ENCODE results near the gene MIB2. TPM values are rescaled to one million over a fixed set of nuclear protein-coding genes. Genes with fewer than 3 reads are reported as not detected.

MIB2 gene
- total RNA-seq, 1 donor: 23.1 TPM

DNA sequence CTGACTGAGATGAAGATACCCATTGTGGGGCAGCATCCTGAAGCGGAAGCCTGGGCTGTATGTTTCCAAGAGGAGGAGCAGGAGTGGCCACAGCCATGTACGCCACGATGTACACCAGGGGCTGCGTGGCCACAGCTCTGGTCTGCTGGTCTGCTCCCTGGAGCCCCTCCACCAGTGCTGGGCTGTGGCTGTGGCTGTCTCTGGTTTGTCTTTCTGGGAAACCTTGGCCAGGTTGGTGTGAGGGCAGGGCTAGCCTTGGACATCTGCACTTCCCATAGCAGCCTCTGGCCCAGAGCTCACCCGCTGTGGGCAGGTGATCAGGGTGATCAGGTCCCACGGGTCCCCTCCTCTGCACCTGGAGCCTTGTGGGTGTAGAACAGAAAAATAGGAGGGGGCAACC is 2.6 kb downstream of the MIB2 start:
- no peaks in the 10 kb centered on the region for H3K9me3 ChIP-seq (ENCODE audit: low read depth, low read length)
- peaks cover 27% of the 10 kb centered on the region for H3K4me1 ChIP-seq (ENCODE audit: insufficient read depth, low read length)
- no peak overlapping the region for H3K4me3 ChIP-seq (ENCODE audit: low read length)
- H3K27me3 ChIP-seq (ENCODE audit: insufficient read depth, low read length): no peaks in the 10 kb centered on the region

DNA sequence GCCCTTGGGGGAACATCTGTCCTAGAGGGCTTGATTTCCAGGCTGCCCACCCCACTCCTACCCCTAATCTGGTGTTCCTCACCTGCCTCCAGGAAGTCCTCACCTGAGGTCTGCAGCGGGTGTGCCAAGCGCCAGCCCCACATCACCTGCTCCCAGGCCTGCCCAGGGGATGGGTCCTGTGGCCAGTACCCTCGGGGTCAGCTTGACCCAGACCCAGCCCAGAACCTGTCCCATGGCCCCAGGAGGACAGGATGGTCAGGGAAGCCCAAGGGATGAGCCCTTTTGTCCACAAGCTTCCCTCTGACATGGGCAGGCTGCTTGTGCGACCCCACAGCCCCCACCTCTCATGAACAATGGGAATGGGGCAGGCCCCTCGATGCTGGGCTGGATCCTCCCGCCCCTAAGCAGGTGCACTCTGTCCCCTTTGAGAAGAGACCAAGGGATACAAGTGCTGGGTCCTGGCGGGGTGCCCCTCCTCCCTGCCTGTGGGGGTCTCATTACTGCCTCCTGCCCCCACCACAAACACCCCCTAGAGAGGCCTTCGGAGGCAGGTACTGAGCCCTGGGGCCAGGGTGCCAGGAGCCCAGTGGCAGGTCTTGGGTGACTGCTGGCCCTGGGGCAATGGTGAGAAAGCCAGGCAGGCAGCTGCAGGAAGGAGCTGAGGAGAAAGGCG is 3.2 kb downstream of the MIB2 start:
- Histone ChIP-seq H3K9me3 (ENCODE audit: low read depth, low read length) (no peaks in the 10 kb centered on the region), H3K4me1 (ENCODE audit: insufficient read depth, low read length) (peaks cover 25% of the 10 kb centered on the region), H3K27me3 (ENCODE audit: insufficient read depth, low read length) (no peaks in the 10 kb centered on the region), H3K4me3 (ENCODE audit: low read length) (no peak overlapping the region)

DNA sequence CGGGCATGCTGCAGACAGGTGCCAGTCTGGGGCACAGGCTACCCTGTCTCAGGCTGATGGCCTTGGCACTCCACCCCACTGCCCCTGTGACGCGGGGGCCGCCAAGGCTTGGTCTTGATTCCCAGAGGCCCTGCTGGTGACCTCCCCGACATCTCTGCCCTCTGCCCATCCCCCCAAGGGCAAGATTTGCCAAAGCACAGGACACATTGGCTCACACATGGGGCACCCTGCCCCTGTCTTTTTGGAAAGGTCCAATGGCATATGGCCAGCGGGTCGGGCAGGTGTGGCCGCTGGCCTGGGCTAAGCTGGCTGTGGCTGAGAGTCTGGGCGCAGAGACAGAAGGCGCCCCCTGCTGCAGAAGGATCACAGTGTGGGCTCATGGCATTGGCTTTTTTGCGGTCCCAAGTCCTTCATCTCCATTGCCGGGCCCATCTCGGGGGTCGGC is 4.6 kb downstream of the MIB2 start:
- H3K27me3 ChIP-seq (ENCODE audit: insufficient read depth, low read length): no peaks in the 10 kb centered on the region
- H3K4me1 ChIP-seq (ENCODE audit: insufficient read depth, low read length): peaks cover 11% of the 10 kb centered on the region
- H3K9me3 ChIP-seq (ENCODE audit: low read depth, low read length): no peaks in the 10 kb centered on the region
- no peak overlapping the region for H3K4me3 ChIP-seq (ENCODE audit: low read length)

DNA sequence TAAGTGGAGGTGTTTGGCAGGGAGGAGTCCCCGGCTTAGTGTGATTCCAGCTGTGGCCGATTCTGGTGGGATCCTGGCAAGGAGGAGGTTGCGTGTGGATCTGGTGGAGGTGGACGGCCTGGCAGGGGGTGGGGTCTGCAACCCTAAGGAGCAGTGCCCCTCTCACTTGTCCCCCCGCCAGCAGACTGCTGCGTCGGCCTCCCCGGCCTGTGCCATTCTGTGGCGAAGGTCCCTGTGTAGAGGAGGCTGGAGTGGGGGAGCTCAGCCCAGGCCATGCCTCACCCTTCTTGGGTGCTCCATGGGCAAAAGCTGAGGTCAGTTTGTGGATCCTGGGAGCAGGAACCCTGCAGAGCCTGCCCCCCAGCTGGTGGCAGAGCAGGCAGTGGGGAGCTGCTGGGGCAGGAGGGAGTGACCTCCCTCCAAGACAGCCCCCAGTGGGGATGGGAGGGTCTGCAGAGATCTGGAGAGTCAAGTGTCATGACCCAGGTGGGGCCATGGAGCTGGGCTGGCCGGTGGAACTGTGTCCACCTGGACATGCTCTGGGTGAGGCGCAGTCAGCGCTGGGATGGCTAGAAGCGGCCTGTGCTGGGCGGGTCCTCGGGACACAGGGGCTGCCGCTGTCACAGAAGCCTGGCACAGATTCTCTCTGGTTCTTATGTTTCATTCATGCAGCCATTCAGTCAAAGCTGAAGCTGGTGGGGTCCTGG is 5.3 kb downstream of the MIB2 start:
- Histone ChIP-seq H3K27me3 (ENCODE audit: insufficient read depth, low read length) (no peaks in the 10 kb centered on the region), H3K4me3 (ENCODE audit: low read length) (no peak overlapping the region), H3K9me3 (ENCODE audit: low read depth, low read length) (no peaks in the 10 kb centered on the region), H3K4me1 (ENCODE audit: insufficient read depth, low read length) (peaks cover 11% of the 10 kb centered on the region)

DNA sequence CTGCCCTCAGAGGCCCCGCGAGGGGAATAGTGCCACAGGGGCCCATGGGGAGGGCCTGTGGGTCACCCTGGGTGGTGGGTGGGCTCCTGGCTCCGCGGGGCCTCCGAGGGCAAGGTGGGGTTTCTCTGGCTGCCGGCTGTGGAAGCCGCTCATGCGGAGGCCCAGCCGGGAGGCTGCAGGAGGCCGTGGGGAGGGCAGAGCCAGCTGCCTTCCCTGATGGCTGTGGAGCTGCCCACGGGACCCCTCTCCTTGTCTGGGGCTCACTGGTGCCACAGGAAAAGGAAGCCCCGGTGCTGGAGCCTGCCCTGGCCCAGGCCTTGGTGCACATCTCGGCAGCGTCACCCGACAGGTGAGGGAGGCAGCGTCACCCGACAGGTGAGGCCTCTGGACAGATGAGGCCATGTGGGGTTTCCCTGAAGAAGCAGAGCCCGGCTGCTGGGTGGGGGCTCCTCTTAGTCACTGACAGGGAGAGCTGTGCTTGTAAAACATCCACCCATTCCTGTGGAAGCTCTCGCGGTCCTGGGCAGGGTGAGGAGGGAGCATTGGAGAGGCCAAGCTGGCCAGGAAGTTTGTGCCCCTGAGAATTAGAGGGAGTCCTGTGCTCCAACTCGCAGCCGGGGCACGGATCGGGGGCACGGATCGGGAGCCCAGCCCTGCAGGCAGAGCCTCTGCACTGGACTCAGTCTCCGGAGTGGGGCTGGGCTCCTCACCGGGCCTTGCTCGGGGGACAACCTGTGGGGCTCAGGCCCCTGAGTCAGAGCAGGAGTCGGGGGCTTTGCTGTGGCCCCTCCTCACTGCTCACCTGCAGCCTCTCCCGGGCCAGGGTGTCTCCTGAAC is 6.1 kb downstream of the MIB2 start:
- H3K9me3 ChIP-seq (ENCODE audit: low read depth, low read length): no peaks in the 10 kb centered on the region
- H3K4me3 ChIP-seq (ENCODE audit: low read length): no peak overlapping the region
- peaks cover 8% of the 10 kb centered on the region for H3K4me1 ChIP-seq (ENCODE audit: insufficient read depth, low read length)
- H3K27me3 ChIP-seq (ENCODE audit: insufficient read depth, low read length): no peaks in the 10 kb centered on the region

DNA sequence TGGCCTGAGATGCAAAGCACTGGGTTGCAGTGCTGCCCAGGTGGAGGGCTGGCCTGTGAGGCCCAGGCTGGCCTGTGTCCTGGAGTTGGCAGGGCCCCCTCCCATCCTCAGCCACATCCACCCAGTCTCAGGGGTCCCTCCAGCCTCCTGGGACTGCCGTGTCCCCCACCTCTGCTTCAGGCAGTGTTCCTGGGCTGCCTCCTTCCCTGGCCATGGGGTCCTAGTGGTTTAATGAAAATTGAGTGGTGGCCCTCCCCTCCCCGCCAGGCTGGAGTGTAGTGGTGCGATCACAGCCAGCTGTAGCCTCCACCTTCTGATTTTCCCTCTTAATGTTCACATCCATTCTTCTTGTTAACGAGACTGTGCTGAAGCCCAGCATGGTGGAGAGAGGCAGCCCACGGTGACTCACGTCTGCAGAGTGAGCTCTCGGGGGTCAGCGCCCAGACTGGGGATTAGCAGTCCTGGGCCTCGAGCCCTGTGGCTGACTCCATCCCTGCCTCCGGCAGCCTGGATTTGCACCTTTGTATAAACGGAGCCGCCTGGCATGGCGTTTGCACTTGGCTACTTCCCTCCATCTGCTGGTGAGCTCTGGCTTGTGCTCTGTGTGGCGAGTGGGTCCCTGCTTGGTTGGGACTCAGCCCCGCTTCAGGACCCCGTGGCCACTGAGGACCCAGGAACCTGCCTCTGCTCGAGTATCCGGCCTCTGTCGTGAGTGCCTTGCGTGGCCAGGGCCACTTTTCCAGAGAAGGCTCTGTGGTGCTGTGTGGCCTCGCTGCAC is 6.9 kb downstream of the MIB2 start:
- H3K4me3 ChIP-seq (ENCODE audit: low read length): no peak overlapping the region
- no peaks in the 10 kb centered on the region for H3K4me1 ChIP-seq (ENCODE audit: insufficient read depth, low read length)
- H3K9me3 ChIP-seq (ENCODE audit: low read depth, low read length): no peaks in the 10 kb centered on the region
- no peaks in the 10 kb centered on the region for H3K27me3 ChIP-seq (ENCODE audit: insufficient read depth, low read length)

DNA sequence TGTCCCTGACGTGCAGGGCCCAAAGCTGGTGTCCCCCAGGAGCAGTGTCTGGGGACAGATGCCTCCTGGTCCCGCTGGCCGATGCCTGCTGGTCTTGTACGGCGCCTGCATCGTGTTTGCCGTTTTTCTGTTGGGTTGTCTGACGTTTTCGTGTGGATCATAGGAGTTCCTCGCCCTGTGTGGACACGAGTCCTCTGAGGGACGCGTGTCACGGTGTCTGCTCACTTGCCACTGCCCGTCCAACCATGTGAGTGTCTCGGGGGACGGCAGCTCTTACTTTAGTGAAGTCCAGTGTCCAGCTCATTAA is 7.4 kb downstream of the MIB2 start:
- no peaks in the 10 kb centered on the region for H3K27me3 ChIP-seq (ENCODE audit: insufficient read depth, low read length)
- no peaks in the 10 kb centered on the region for H3K9me3 ChIP-seq (ENCODE audit: low read depth, low read length)
- no peaks in the 10 kb centered on the region for H3K4me1 ChIP-seq (ENCODE audit: insufficient read depth, low read length)
- H3K4me3 ChIP-seq (ENCODE audit: low read length): no peak overlapping the region

DNA sequence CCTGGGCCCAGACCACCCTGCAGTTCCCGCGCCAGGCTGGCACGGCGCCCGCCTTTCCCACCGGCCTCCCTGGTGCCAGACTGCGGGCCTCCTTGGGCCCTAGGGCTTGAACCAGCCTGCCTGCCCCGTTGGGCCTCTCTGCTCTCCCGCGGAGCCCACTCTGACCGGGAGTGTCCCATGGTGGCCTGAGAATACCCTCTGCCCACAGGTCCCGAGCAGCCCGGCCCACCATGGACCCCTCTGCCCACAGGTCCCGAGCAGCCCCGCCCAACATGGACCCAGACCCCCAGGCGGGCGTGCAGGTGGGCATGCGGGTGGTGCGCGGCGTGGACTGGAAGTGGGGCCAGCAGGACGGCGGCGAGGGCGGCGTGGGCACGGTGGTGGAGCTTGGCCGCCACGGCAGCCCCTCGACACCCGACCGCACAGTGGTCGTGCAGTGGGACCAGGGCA is 7.9 kb downstream of the MIB2 start:
- H3K27me3 ChIP-seq (ENCODE audit: insufficient read depth, low read length): no peaks in the 10 kb centered on the region

DNA sequence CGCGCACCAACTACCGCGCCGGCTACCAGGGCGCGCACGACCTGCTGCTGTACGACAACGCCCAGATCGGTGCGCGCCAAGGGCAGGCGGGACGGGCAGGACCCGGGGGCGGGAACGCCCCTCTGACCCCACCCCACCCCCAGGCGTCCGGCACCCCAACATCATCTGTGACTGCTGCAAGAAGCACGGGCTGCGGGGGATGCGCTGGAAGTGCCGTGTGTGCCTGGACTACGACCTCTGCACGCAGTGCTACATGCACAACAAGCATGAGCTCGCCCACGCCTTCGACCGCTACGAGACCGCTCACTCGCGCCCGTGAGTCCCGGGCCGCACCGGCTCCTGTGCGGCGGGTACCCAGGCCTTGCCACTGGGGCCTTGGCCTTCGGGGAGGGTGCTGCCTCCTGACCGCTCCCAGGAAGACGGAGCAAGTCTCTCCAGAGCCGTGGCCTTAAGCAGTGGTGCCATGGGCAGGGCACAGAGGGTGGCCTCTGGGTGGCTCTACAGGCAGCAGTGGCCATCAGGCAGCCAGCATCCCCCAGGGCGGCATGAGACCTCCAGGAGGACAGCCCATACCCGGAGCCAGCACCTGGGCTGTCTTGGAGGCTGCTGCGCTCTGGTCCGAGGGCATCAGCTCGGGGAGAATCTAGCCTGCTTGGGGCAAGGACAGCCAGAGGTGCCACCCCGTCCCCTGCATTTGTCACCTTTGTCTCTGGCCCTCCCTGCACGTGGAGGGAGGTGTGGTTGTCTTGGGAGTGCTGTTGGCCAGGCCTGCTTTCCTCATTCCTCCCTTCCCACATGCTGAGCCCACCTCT is 8.5 kb downstream of the MIB2 start:
- H3K27me3 ChIP-seq (ENCODE audit: insufficient read depth, low read length): no peaks in the 10 kb centered on the region
- no peaks in the 10 kb centered on the region for H3K9me3 ChIP-seq (ENCODE audit: low read depth, low read length)
- no peaks in the 10 kb centered on the region for H3K4me1 ChIP-seq (ENCODE audit: insufficient read depth, low read length)
- no peak overlapping the region for H3K4me3 ChIP-seq (ENCODE audit: low read length)

More for the DNA sequence above, 7.9 kb downstream of the MIB2 start:
- Histone ChIP-seq H3K4me3 (ENCODE audit: low read length) (no peak overlapping the region), H3K4me1 (ENCODE audit: insufficient read depth, low read length) (no peaks in the 10 kb centered on the region), H3K9me3 (ENCODE audit: low read depth, low read length) (no peaks in the 10 kb centered on the region)

DNA sequence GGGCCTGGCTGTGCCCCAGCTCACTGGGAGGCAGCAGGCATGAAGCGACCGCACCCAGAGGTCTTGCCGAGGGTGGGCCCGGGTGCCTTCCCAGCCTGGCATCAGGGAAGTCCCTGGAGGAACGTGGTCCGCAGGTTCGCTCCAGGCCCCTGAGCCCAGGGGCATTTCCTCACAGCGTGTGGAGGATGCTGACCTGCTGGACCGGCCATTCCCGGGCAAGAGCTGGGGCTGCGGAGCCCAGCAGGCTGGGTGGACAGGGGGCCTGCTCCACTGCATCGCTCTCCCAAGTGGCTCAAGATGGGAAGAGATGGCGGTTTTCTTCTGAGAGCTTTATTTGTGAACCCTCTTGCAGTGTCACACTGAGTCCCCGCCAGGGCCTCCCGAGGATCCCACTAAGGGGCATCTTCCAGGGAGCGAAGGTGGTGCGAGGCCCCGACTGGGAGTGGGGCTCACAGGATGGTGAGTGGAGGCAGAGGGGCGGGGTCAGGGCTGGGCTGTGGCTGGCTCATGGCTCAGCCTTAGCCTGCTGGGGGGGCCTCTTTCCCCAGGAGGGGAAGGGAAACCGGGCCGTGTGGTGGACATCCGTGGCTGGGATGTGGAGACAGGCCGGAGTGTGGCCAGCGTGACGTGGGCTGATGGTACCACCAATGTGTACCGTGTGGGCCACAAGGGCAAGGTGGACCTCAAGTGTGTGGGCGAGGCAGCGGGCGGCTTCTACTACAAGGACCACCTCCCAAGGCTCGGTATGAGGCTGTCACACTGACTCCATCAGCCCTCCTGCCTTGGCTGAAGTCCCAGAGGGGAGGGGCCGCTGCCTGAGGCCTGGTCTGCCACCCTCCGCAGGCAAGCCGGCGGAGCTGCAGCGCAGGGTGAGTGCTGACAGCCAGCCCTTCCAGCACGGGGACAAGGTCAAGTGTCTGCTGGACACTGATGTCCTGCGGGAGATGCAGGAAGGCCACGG is 9.4 kb downstream of the MIB2 start:
- H3K4me1 ChIP-seq (ENCODE audit: insufficient read depth, low read length): no peaks in the 10 kb centered on the region
- H3K4me3 ChIP-seq (ENCODE audit: low read length): no peak overlapping the region
- no peaks in the 10 kb centered on the region for H3K9me3 ChIP-seq (ENCODE audit: low read depth, low read length)
- no peaks in the 10 kb centered on the region for H3K27me3 ChIP-seq (ENCODE audit: insufficient read depth, low read length)

DNA sequence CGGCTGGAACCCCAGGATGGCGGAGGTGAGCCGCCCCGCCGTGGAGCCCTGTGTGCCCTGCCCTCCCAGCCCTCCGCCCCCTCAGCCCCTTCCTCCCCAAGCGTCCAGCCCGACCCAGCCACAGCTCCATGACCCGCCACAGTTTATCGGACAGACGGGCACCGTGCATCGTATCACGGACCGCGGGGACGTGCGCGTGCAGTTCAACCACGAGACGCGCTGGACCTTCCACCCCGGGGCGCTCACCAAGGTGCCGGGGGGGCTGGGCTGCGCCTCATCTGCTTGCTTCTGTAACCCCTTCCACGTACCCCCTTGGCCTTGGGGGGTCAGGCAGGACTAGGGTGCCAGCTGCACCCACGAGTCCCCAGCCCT is 10.1 kb downstream of the MIB2 start:
- H3K4me3 ChIP-seq (ENCODE audit: low read length): no peak overlapping the region
- peaks cover 1% of the 10 kb centered on the region for H3K4me1 ChIP-seq (ENCODE audit: insufficient read depth, low read length)
- H3K27me3 ChIP-seq (ENCODE audit: insufficient read depth, low read length): no peaks in the 10 kb centered on the region
- H3K9me3 ChIP-seq (ENCODE audit: low read depth, low read length): no peaks in the 10 kb centered on the region

DNA sequence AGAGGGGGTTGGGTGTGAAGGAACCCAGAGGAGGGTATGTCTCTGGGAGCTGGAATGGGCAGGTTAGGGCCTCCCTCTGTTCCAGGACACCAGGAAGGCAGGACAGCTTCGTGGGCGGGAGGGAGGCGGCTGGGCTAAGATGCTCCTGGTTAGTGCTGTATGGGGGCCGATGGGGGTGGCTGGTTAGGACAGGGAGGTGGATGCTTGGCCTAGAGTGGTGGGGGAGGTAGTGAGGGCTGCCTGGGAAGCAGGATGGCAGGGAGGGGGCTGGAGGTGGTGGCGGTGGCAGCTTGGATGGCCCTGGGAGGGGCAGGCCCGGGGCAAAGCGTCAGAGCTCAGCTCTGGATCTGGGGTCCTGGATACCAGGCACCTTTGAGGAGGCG is 10.5 kb downstream of the MIB2 start:
- Histone ChIP-seq H3K9me3 (ENCODE audit: low read depth, low read length) (no peaks in the 10 kb centered on the region), H3K27me3 (ENCODE audit: insufficient read depth, low read length) (no peaks in the 10 kb centered on the region), H3K4me1 (ENCODE audit: insufficient read depth, low read length) (peaks cover 5% of the 10 kb centered on the region), H3K4me3 (ENCODE audit: low read length) (no peak overlapping the region)
